Measurements from ENCODE around the gene PABPC3. TPM values are rescaled to one million over a fixed set of nuclear protein-coding genes. Genes with fewer than 3 reads are reported as not detected.

Gene PABPC3
- total and polyA plus RNA-seq, 2 of the 8 experiments (the other 6 are each of a cell fraction or from before 2014, with no cell fraction given) = 0.18 to 0.48 TPM

DNA sequence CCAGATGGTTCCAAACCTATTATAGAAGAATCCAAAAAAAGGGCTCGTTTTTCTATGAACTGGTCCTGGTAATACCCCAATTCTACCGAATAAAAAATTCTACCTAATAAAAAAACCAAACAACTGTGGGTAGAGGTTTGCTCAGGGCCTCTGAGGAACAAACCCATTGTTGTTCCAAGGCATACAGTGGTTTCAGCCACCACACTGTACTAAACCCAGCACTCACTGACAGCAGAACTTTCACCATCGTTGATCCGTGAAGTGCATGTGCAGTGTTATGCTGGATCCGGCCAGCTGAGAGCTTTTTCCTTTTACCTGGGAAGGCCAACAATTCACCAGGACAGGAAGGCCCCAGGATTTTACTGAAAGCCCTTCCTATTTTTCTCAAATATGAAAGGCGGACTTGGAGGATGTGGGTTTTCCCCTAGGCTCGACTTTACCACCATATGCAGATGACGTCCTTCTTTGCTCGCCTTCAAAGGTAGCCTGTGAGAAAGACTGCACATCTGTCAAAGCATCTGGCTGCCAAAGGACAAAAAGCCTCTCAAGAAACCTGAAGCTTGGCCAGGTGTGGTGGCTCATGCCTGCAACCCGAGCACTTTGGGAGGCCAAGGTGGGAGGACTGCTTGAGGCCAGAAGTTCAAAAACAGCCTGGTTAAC lies 7.2 kb upstream of the PABPC3 start (continued):
- no peak for TF ChIP-seq JUND (IDR thresholded peaks at IDR 0.05; ENCODE audit: low read length)
- TF ChIP-seq SIX5 (IDR thresholded peaks at IDR 0.05; ENCODE audit: low read depth, low read length) = no peak
- TF ChIP-seq, protein P1, sequence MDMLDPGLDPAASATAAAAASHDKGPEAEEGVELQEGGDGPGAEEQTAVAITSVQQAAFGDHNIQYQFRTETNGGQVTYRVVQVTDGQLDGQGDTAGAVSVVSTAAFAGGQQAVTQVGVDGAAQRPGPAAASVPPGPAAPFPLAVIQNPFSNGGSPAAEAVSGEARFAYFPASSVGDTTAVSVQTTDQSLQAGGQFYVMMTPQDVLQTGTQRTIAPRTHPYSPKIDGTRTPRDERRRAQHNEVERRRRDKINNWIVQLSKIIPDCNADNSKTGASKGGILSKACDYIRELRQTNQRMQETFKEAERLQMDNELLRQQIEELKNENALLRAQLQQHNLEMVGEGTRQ (IDR thresholded peaks at IDR 0.05; ENCODE audit: low read length) = no peak
- TF ChIP-seq ASH2L (IDR thresholded peaks at IDR 0.05; ENCODE audit: low read length) = no peak
- no peak for TF ChIP-seq CBX5 (IDR thresholded peaks at IDR 0.05; ENCODE audit: low read depth, low read length)
